NCI-H2107 treated with DMSO at 0.1 percent for 48 hours (cell line): Measurements from ENCODE around the gene ROBO3.

Source experiments
- DNase-seq: peaks from one replicate; lab custom pipeline; 2025; ENCODE audit not compliant: unreplicated experiment; lab: John Stamatoyannopoulos, UW

Gene ROBO3

DNA sequence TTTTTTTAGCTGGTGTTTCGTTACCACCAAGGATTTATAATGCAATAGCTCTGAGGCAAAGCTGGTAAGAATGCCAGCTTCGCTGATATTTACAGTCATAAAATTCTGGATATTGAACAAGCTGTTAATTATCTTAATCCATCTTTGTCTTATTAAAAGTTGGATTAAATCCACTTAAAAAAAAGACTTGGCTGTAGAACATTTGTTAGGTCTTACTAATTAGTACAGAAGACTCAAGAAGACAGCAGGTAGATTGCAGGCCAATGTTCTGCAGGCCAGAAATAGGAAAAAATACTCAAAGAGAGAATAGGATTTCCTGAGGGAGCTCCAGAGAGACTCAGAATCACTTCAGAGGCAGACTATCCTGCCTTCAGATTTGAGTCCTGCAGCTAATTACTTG is 24.9 kb downstream of the ROBO3 start:
- no peak for DNase-seq

GRCh38 chr11:124890683-124891372 is 25.6 kb downstream of the ROBO3 start:
- no peak for DNase-seq

GRCh38 chr11:124891373-124891861 is 26.2 kb downstream of the ROBO3 start:
- DNase-seq = no peak

DNA sequence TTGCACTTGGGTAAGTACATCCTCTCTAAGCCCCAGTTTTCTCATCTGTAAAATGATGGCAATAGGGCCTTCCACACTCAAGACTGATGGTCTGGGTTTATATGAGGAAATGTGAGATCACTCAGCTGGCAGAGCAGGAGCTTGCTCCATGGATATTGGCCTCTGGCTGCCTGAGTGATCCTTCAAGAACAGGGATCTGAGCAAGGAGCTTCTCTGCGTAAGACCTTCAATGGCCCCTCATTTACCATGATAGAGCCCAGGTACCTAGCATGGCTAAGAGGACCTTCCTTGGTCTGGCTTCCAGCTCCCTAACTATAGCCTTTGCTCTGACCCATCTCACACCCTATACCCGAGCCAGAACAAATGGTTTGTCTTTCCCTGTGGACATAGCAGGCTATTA is 26.9 kb downstream of the ROBO3 start:
- no peak for DNase-seq

GRCh38 chr11:124892750-124893454 is 27.7 kb downstream of the ROBO3 start:
- DNase-seq = no peak

DNA sequence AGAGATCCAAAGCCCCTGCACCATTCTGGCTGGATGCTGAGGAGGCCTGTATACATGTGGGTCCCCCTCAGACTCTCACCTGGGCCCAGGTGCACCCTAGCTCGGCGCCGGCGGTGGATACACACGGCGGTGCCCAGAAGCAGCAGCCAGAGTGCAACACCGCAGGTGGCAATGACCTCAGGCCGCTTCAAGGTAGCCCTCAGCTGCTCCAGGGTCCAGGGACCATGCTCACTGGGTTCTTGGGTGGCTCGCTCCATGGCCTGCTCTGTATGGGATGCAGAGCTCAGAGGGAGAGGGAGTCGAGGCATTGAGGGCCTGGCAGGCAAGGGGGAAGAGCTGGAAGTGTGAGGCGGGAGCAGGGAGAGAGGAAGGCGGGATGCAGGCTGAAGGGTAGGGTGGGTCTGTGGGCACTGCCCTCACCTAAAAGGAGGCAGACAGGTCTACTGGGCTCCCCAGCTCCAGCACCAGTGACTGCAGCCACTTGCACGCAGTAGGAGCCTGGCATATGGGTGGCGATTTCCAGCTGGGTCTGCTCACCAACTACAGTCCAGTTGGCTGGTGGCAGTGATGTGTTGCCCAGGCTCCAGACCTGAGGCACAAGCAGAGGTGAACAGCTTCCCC is 28.7 kb downstream of the ROBO3 start:
- no peak for DNase-seq

DNA sequence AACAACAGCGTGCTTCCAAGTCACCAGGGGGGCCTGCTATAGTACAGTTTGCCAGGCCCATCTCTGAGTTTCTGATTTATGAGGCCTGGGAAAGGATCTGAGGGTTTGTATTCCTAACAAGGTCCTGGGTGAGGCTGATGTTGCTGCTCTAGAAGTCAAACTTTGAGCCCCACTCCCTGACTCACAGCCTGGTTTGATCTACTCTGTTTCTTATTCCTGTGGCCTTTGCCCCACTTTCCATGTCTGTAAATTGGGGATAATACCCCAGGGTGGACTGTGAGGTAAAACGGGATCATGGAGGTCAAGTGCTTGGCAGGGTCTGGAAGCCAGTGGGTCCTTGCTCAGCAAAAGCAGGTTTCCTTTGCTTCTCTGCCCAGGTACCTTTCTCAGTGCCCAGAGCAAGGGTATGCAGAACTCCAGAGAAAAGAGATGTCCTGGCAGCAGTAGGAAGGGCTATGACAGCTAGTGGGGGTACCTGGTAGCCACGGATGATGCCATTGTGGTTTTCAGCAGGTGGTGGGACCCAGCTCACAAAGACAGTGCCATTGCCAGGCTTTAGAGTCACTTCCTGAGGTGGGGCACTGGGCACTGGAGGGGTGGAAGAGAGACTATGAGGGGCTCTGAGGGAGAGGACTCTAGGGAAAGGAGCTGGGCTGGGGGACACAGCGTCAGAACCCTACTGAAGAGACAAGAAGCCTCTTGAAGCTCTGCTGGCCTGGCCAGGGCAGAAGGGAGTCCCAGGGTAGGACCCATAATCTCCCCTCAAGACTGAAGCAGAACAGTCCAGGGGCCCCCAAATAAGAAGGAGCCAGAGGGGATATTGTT is 29.6 kb downstream of the ROBO3 start:
- no peak for DNase-seq

DNA sequence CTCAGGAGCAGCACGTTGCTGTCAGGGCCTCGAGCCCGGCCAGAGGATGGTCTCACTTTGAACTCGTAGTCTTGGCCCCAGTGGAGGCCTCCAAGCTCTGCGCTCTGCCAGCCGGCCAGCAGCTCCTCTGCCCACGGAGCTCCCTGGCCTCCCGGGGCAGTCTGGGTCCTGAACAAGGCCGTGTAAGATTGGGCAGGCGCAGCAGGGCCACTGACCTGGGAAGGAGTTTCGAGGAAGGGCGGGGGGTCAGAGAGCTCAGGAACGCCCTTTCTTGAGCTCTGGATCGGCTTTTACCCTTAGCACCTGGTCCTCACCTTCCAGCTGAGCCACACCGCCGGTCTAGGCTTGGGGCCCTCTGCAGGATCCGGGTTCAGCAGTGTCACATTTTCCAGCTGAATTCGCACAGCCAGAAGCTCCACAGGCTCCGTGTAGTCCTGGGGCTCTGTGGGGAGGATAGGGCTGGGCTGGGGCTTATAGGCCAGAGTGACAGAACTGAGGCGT is 30.3 kb downstream of the ROBO3 start:
- no peak for DNase-seq

- no peak for DNase-seq
Measured at GRCh38 chr11:124896071-124896750, 31.0 kb downstream of the ROBO3 start.

DNA sequence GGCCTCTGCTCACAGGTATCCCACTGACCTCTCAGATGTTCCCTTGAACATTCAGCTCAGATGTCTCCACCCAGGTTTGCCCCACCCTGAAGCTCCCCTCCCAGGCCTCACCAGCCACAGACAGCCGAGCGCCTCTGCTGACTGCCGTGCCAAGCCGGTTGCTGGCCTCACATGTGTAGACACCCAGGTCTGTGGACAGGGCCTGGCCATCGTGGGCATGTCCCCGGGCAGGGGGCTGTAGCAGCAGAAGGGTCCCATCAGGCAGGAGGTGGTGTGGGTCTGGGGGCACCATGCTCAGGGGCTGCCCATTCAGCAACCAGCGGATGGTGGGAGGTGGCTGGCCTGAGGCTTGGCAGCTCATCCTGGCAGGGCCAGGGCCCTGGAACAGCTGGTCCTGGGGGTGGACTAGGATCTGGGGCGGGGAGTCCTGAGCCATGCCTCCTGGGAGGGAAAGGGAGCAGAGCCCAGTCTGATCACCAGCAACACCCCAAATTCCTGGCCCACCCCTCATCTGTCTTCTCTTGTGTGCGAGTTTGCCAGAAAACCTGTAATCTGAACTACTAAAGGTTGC is 31.7 kb downstream of the ROBO3 start:
- no peak for DNase-seq

DNA sequence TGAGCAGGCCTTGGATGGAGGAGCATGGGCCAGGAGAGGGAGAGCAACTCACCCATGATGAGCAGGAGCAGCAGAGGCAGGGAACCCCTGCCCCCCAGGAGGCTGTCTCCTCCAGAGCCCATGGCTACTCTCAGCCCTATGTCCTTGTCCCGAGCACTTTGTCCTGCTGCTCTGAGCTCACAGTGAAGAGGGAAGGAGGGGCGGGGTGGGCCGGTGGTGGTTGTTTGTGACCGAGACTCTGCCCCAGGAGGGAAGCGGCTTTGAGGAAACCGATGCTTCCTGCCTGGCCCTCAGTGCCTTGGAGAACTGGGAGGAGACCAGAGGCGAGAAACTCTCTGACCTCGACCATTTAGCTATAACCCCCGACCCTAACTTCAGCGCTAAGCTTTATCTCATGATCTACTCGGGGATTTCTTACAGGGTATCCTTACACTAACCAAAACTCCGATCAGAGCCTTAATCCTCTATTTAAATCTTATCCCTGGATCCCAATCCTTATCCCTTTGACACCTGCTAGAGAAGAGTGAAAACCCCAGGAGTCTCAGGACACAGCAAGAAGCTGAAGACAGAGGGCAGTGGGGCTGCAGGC is 32.5 kb downstream of the ROBO3 start, which contains the start of gene ROBO4:
TSS of gene ROBO4 (minus strand) at position 192 of the 589 bp plus-strand sequence. CDS start at position 122, 70 bp downstream.
- DNase-seq = no peak

GRCh38 chr11:124898263-124898680 is 33.0 kb downstream of the ROBO3 start:
- no peak for DNase-seq

GRCh38 chr11:124898711-124899110 is 33.5 kb downstream of the ROBO3 start:
- DNase-seq = no peak

DNA sequence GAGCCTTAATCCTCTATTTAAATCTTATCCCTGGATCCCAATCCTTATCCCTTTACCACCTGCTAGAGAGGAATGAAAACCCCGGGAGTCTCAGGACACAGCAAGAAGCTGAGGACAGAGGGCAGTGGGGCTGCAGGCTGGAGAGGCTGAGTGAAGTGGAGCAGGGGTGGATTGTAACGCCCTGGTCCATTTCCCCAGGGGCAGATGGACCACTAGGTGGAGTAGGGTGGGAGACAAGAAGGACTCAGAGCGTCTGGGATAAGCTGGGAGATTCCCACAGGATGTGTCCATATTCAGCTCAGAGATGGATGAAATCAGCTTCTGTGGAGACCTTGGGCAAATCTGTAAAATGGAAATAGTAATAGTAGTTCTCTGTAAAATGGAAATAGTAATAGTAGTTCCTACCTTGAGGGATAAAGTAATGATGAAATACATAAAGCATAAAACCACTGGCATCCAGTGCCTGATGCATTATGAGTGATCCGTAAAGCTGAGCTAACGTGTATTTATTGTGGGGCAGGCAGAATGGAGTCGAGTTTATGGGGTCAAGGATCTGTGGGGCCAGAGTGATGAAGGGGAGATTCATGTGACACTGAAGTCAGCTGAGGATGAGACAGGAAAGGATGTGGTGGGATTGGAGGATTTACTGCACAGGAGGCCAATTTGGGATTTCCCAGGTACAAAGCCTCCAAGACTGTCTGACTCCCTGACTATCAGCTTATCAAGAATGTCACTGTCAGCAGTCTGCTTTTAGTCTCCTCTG is 34.3 kb downstream of the ROBO3 start:
- no peak for DNase-seq

DNA sequence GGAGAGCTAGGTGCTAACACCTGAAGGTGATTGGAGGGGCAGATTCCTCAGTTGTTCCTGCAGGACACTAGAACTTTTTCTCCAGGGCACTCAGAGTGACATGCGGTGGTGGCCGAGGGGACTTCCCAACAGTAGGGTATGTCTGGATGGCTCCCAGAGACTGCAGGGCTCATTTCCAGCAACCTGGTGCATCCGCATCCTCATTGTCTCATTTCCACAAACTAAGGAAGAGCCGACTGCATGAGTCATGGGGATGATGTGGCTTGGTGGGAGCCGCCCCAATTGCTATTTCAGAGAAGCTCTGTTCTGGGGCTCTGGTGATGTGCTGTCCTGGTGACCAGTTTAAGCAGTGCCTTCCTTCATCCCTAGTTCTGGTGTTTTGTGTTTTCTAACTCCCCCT is 35.2 kb downstream of the ROBO3 start:
- no peak for DNase-seq

DNA sequence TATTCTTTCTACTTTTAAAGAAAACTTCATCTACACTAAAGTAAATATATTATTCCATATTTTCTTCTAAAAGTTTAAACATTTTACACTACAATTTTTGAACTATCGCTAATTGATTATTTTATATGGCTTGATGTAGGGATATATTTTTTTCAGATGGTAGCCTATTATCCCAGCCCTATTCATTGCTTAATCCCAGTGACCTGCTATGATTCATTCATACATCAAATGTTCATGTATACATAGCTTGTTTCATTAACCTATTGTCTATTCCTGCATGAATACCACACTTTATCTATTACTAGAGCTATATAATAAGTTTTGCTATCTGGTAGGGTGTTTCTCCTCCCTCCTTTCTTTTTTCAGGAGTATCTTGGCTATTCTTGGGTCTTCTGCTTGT is 37.4 kb downstream of the ROBO3 start:
- no peak for DNase-seq

- no peak for DNase-seq
Measured at GRCh38 chr11:124915541-124916369, 50.5 kb downstream of the ROBO3 start.

DNA sequence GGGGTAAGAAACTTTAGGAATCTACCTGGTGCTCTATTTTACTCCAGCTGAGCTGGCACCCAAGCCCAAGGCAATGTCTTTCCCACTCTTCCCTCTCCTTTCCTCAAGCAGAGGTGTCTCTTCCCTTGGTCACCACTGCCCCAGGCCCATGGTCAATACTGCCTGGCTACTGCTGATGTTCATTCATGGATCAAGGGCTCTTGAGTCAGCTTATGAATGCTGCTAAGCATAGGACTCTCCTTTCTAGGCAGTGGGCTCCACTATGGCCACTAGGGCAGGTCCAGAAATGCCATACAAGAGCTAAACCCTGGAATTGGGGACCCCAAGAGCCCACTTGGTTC is 51.1 kb downstream of the ROBO3 start:
- no peak for DNase-seq
